Uterus (tissue), 2 donors: Measurements from ENCODE around the gene ERP29.

Experiments used
- CTCF ChIP-seq, 4 experiments: fragments of 200-600 bp in 2 of 4; fragments of 450-650 bp in 2 of 4; sonication (generic) in 2 of 4; IDR thresholded peaks; one replicate each; pipeline ENCODE4 v1.5.1; 2016 to 2019; ENCODE audit warnings: antibody characterized with exemption in 4 of 4, mild to moderate bottlenecking in 2 of 4, moderate library complexity in 1 of 4
- POLR2A ChIP-seq, 2 donors: fragments of 450-650 bp; IDR thresholded peaks; one replicate each; pipeline ENCODE4 v1.6.1; 2016; ENCODE audit warnings: antibody characterized with exemption in 2 of 2, mild to moderate bottlenecking in 1 of 2, moderate library complexity in 1 of 2

DNA sequence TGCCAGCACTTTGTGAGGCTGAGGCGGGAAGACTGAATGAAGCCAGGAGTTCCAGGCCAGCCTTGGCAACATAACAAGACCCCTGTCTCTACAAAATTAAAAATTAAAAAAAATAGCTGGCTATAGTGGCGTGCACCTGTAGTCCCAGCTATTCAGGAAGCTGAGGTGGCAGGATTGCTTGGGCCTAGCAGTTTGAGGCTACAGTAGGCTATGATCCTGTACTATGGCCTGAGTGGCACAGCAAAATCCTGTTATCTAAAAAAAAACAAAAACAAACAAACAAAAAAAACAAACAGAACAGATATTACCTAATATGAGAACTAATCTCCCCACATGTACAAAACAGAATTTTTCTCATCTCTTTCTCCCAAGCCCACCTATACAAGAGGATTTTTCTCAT is 15.9 kb upstream of the ERP29 start:
- TF ChIP-seq CTCF (IDR thresholded peaks at IDR 0.05) (no peak), POLR2A (IDR thresholded peaks at IDR 0.05) (no peak)
